Liver (tissue), 9 donors: ENCODE measurements around the gene ZMYM1. TPM values are rescaled to one million over a fixed set of nuclear protein-coding genes. Genes with fewer than 3 reads are reported as not detected.
A peak's percentile ranks its signal among the peaks of the same experiment; 100 is the strongest.

Experiments
- DNase-seq: peaks from one replicate; pipeline ENCODE4 v3.0.0-alpha.2; 2017; ENCODE audit warnings: low spot score
- H3K27ac ChIP-seq, 2 donors: one replicate each; pipeline ENCODE4 v1.7.0; 2013; ENCODE audit warnings: inconsistent platforms in 2 of 2, low read length in 2 of 2, control low read depth in 1 of 2, low read depth in 1 of 2, mild to moderate bottlenecking in 1 of 2
- H3K27me3 ChIP-seq, 4 donors: one replicate each; pipeline versions ENCODE4 v1.6.1 to v1.7.0; 2013; ENCODE audit warnings: low read length in 3 of 4, inconsistent platforms in 1 of 4, mild to moderate bottlenecking in 1 of 4, moderate library complexity in 1 of 4; ENCODE audit not compliant: control insufficient read depth in 4 of 4, insufficient read depth in 4 of 4
- H3K36me3 ChIP-seq, 4 donors: one replicate each; pipeline versions ENCODE4 v1.6.1 to v1.7.0; 2013; ENCODE audit warnings: low read length in 3 of 4, mild to moderate bottlenecking in 3 of 4, low read depth in 1 of 4, moderate library complexity in 1 of 4; ENCODE audit not compliant: control insufficient read depth in 4 of 4, insufficient read depth in 3 of 4
- H3K4me1 ChIP-seq, 4 donors: one replicate each; pipeline versions ENCODE4 v1.6.1 to v1.7.0; 2013; ENCODE audit warnings: low read length in 3 of 4, mild to moderate bottlenecking in 3 of 4, moderate library complexity in 1 of 4; ENCODE audit not compliant: control insufficient read depth in 4 of 4, insufficient read depth in 4 of 4
- H3K4me3 ChIP-seq, 3 donors: one replicate each; pipeline versions ENCODE4 v1.6.1 to v1.7.0; 2013; ENCODE audit warnings: low read length in 3 of 3, control low read depth in 1 of 3, low read depth in 1 of 3, mild to moderate bottlenecking in 1 of 3
- H3K9ac ChIP-seq, 2 donors: one replicate each; pipeline ENCODE4 v1.7.0; 2013; ENCODE audit warnings: low read length in 2 of 2, mild to moderate bottlenecking in 2 of 2, moderate library complexity in 2 of 2, control low read depth in 1 of 2, low read depth in 1 of 2
- H3K9me3 ChIP-seq, 4 donors: one replicate each; pipeline versions ENCODE4 v1.6.1 to v1.7.0; 2013; ENCODE audit warnings: low read length in 3 of 4; ENCODE audit not compliant: control insufficient read depth in 4 of 4
- EGR1 ChIP-seq, 2 donors: IDR thresholded peaks; 2 replicates each; pipeline ENCODE4 v1.6.1; 2016 to 2018; ENCODE audit warnings: antibody characterized with exemption in 2 of 2, low read depth in 2 of 2
- FOXA1 ChIP-seq: IDR thresholded peaks from 2 replicates; pipeline ENCODE4 v1.6.1; 2016; ENCODE audit warnings: antibody characterized with exemption
- FOXA2 ChIP-seq: IDR thresholded peaks from 2 replicates; pipeline ENCODE4 v1.6.1; 2016; ENCODE audit warnings: antibody characterized with exemption
- GABPA ChIP-seq, 2 donors: IDR thresholded peaks in 1 of 2; conservative IDR thresholded peaks in 1 of 2; 2 replicates each; pipeline ENCODE4 v1.6.1; 2016; ENCODE audit warnings: antibody characterized with exemption in 2 of 2, mild to moderate bottlenecking in 1 of 2, moderate library complexity in 1 of 2
- HNF4A ChIP-seq, 2 donors: conservative IDR thresholded peaks; 2 replicates each; pipeline ENCODE4 v1.6.1; 2016; ENCODE audit warnings: antibody characterized with exemption in 2 of 2, mild to moderate bottlenecking in 2 of 2
- HNF4G ChIP-seq: IDR thresholded peaks from 2 replicates; pipeline ENCODE4 v1.6.1; 2016; ENCODE audit warnings: antibody characterized with exemption
- JUND ChIP-seq, 2 donors: IDR thresholded peaks; 2 replicates each; pipeline ENCODE4 v1.6.1; 2016; ENCODE audit warnings: antibody characterized with exemption in 2 of 2
- NR2F2 ChIP-seq: IDR thresholded peaks from 2 replicates; pipeline ENCODE4 v1.6.1; 2016; ENCODE audit warnings: antibody characterized with exemption
- RAD21 ChIP-seq, 2 donors: IDR thresholded peaks; 2 replicates each; pipeline ENCODE4 v1.6.1; 2016; ENCODE audit warnings: antibody characterized with exemption in 2 of 2, mild to moderate bottlenecking in 2 of 2
- RXRA ChIP-seq, 2 donors: IDR thresholded peaks; 2 replicates each; pipeline ENCODE4 v1.6.1; 2017 to 2018; ENCODE audit warnings: antibody characterized with exemption in 2 of 2, mild to moderate bottlenecking in 1 of 2
- SP1 ChIP-seq: IDR thresholded peaks from 2 replicates; pipeline ENCODE4 v1.6.1; 2018; ENCODE audit warnings: antibody characterized with exemption, mild to moderate bottlenecking
- TAF1 ChIP-seq: conservative IDR thresholded peaks from 2 replicates; pipeline ENCODE4 v1.6.1; 2016; ENCODE audit warnings: antibody characterized with exemption, mild to moderate bottlenecking
- YY1 ChIP-seq: IDR thresholded peaks from 2 replicates; pipeline ENCODE4 v1.6.1; 2016; ENCODE audit warnings: antibody characterized with exemption, mild to moderate bottlenecking
- WGBS: extraction: QIAGEN DNeasy Blood & Tissue Kit; methylation state at CpG from one replicate; pipeline ENCODE4 v1.1.7; 2013; 5-methylcytosine and 5-hydroxymethylcytosine counted together
- polyA plus RNA-seq, 2 donors: library from polyadenylated mRNA; stranded (reverse) in 1 of 2; unstranded in 1 of 2; fragments of 200-250 nt in 1 of 2; fragments of >200 nt in 1 of 2; fragmentation: Nextera tagmentation in 1 of 2; extraction: Ambion mirVana in 1 of 2; gene quantifications; one replicate each; pipeline versions ENCODE4 v1.2.1 to v1.2.3, GENCODE V29; 2013 to 2015
- total RNA-seq, 2 donors: library from RNA; depleted of rRNA; stranded (reverse); fragments of >200 nt; gene quantifications; one replicate each; pipeline ENCODE4 v1.2.3, GENCODE V29; 2014
- TF ChIP-seq, protein P1 (sequence below): IDR thresholded peaks from 2 replicates; pipeline ENCODE4 v1.6.1; 2016; ENCODE audit warnings: antibody characterized with exemption
- TF ChIP-seq, protein P2 (sequence below): IDR thresholded peaks from 2 replicates; pipeline ENCODE4 v1.6.1; 2016; ENCODE audit warnings: antibody characterized with exemption
- TF ChIP-seq, protein P3 (sequence below): fragments of 150-350 bp; IDR thresholded peaks from 2 replicates; pipeline ENCODE4 v1.5.1; 2017; ENCODE audit warnings: improper control_type of control experiment, low read depth, low read length; ENCODE audit not compliant: missing input control
- TF ChIP-seq, protein P4 (sequence below): IDR thresholded peaks from 2 replicates; pipeline ENCODE4 v1.6.1; 2016; ENCODE audit warnings: antibody characterized with exemption
- TF ChIP-seq, protein P5 (sequence below): IDR thresholded peaks from 2 replicates; pipeline ENCODE4 v1.6.1; 2016; ENCODE audit warnings: antibody characterized with exemption, mild to moderate bottlenecking
- donor health status: healthy.
- donor health status: healthy.
- donor health status: healthy.
- donor health status: healthy.
- donor health status: healthy.

ZMYM1 gene
- total and polyA plus RNA-seq, 4 donors = 2.0 to 10.8 (median 5.7) TPM

DNA sequence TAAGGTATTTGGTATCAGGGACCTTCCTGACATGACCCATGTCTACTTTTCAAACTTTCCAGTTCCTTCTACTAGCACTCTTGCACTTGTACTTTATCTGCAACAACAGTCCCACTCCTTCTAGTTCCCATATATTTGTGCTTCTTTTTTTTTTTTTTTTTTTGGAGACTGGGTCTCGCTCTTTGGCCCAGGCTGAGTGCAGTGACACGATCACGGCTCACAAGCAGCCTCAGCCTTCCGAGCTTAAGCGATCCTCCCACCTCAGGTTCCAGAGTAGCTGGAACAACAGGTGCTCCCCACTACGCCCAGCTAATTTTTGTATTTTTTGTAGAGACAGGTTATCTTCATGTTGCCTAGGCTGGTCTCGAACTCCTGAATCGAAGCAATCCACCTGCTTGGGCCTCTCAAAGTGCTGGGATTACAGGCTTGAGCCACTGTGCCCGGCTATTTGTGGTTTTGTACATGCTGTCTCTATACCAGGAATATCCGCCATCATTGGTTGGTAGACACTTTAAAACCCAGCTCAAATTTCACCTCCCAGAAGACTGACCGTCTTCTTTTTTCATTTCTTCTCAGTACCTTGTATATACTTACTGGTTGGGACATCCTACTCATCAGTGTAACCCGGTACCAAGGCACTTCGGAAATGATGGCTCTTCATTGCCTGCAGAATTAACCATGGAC is 1.1 kb downstream of the ZMYM1 start:
- Histone ChIP-seq H3K27me3 (no peaks in the 10 kb centered on the region), H3K4me1 (peaks cover 0 to 10% (median 3%) of the 10 kb centered on the region in 4 donors), H3K9me3 (peaks cover 0 to 1% (median 0%) of the 10 kb centered on the region in 4 donors), H3K4me3 (peak overlapping the region; percentile 60 to 96 (median 78)), H3K9ac (no peak overlapping the region), H3K36me3 (no peaks in the 10 kb centered on the region), H3K27ac (no peak overlapping the region)
- DNase-seq = no peak
- 92% methylated on average over 13 of the region's 13 CpGs for WGBS
- TF ChIP-seq EGR1 (IDR thresholded peaks at IDR 0.05; ENCODE audit: low read depth in 2 of 2) (no peak), RAD21 (IDR thresholded peaks at IDR 0.05) (no peak), GABPA (IDR thresholded peaks at IDR 0.05 in 1 of 2, conservative IDR thresholded peaks at IDR 0.05 in 1 of 2) (no peak), FOXA1 (no peak), HNF4A (conservative IDR thresholded peaks at IDR 0.05) (no peak), TAF1 (no peak), SP1 (no peak), HNF4G (no peak), FOXA2 (no peak)
- TF ChIP-seq, protein P1, sequence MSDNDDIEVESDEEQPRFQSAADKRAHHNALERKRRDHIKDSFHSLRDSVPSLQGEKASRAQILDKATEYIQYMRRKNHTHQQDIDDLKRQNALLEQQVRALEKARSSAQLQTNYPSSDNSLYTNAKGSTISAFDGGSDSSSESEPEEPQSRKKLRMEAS = no peak
- TF ChIP-seq, protein P2, sequence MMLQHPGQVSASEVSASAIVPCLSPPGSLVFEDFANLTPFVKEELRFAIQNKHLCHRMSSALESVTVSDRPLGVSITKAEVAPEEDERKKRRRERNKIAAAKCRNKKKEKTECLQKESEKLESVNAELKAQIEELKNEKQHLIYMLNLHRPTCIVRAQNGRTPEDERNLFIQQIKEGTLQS = no peak
- TF ChIP-seq, protein P3, sequence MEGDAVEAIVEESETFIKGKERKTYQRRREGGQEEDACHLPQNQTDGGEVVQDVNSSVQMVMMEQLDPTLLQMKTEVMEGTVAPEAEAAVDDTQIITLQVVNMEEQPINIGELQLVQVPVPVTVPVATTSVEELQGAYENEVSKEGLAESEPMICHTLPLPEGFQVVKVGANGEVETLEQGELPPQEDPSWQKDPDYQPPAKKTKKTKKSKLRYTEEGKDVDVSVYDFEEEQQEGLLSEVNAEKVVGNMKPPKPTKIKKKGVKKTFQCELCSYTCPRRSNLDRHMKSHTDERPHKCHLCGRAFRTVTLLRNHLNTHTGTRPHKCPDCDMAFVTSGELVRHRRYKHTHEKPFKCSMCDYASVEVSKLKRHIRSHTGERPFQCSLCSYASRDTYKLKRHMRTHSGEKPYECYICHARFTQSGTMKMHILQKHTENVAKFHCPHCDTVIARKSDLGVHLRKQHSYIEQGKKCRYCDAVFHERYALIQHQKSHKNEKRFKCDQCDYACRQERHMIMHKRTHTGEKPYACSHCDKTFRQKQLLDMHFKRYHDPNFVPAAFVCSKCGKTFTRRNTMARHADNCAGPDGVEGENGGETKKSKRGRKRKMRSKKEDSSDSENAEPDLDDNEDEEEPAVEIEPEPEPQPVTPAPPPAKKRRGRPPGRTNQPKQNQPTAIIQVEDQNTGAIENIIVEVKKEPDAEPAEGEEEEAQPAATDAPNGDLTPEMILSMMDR = no peak

DNA sequence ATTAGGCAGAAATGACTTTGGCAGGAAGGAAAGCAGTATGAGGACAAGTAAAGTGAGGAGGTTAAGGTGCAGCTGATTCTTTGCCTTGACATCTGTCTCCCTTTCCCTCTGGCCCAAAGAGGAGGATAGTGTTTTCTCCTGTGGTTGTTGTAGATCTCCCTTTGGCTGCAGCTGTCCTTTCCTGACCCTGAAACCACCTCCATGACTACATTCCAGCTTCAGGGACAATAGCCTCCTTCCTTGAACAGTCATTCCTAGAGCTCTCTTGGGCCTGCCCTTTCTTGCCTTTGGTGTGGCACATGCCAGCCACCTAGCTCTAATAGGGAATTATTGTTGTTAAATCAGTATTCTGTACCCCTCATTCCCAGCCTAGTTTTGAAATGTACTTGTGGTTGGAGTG is 6.2 kb downstream of the ZMYM1 start:
- Histone ChIP-seq H3K9ac (no peak overlapping the region), H3K9me3 (no peaks in the 10 kb centered on the region), H3K4me3 (no peak overlapping the region), H3K27ac (no peak overlapping the region), H3K4me1 (peaks cover 0 to under 1% (median under 1%) of the 10 kb centered on the region in 4 donors), H3K36me3 (no peaks in the 10 kb centered on the region), H3K27me3 (no peaks in the 10 kb centered on the region)
- TF ChIP-seq SP1 (no peak), TAF1 (no peak), RXRA (IDR thresholded peaks at IDR 0.05) (no peak), FOXA2 (no peak), JUND (IDR thresholded peaks at IDR 0.05) (no peak), NR2F2 (no peak), HNF4G (no peak), EGR1 (IDR thresholded peaks at IDR 0.05; ENCODE audit: low read depth in 2 of 2) (no peak), YY1 (no peak), FOXA1 (no peak), GABPA (IDR thresholded peaks at IDR 0.05 in 1 of 2, conservative IDR thresholded peaks at IDR 0.05 in 1 of 2) (no peak), RAD21 (IDR thresholded peaks at IDR 0.05) (no peak), HNF4A (conservative IDR thresholded peaks at IDR 0.05) (no peak)
- TF ChIP-seq, protein P4, sequence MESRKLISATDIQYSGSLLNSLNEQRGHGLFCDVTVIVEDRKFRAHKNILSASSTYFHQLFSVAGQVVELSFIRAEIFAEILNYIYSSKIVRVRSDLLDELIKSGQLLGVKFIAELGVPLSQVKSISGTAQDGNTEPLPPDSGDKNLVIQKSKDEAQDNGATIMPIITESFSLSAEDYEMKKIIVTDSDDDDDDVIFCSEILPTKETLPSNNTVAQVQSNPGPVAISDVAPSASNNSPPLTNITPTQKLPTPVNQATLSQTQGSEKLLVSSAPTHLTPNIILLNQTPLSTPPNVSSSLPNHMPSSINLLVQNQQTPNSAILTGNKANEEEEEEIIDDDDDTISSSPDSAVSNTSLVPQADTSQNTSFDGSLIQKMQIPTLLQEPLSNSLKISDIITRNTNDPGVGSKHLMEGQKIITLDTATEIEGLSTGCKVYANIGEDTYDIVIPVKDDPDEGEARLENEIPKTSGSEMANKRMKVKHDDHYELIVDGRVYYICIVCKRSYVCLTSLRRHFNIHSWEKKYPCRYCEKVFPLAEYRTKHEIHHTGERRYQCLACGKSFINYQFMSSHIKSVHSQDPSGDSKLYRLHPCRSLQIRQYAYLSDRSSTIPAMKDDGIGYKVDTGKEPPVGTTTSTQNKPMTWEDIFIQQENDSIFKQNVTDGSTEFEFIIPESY = no peak
- TF ChIP-seq, protein P5, sequence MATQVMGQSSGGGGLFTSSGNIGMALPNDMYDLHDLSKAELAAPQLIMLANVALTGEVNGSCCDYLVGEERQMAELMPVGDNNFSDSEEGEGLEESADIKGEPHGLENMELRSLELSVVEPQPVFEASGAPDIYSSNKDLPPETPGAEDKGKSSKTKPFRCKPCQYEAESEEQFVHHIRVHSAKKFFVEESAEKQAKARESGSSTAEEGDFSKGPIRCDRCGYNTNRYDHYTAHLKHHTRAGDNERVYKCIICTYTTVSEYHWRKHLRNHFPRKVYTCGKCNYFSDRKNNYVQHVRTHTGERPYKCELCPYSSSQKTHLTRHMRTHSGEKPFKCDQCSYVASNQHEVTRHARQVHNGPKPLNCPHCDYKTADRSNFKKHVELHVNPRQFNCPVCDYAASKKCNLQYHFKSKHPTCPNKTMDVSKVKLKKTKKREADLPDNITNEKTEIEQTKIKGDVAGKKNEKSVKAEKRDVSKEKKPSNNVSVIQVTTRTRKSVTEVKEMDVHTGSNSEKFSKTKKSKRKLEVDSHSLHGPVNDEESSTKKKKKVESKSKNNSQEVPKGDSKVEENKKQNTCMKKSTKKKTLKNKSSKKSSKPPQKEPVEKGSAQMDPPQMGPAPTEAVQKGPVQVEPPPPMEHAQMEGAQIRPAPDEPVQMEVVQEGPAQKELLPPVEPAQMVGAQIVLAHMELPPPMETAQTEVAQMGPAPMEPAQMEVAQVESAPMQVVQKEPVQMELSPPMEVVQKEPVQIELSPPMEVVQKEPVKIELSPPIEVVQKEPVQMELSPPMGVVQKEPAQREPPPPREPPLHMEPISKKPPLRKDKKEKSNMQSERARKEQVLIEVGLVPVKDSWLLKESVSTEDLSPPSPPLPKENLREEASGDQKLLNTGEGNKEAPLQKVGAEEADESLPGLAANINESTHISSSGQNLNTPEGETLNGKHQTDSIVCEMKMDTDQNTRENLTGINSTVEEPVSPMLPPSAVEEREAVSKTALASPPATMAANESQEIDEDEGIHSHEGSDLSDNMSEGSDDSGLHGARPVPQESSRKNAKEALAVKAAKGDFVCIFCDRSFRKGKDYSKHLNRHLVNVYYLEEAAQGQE = no peak
- TF ChIP-seq, protein P3 = no peak
- TF ChIP-seq, protein P2 = no peak
- TF ChIP-seq, protein P1 = no peak
- no peak for DNase-seq
